Bronchial epithelial cell (primary cell): Measurements from ENCODE around the gene RHOBTB1. TPM values are rescaled to one million over a fixed set of nuclear protein-coding genes. Genes with fewer than 3 reads are reported as not detected.

Experiments
- DNase-seq: peaks from one replicate; pipeline ENCODE4 v3.0.0-alpha.2; 2010; ENCODE audit warnings: low read depth
- FAIRE-seq: peaks from 2 replicates; lab custom pipeline; 2011; peaks lifted over from hg19 to GRCh38; lab: Jason Lieb, UNC
- H3K27me3 ChIP-seq: 2 replicates; pipeline ENCODE4 v1.5.1; 2011; ENCODE audit warnings: low read length; ENCODE audit not compliant: control insufficient read depth, insufficient read depth
- H3K36me3 ChIP-seq: 2 replicates; pipeline ENCODE4 v1.5.1; 2011; ENCODE audit warnings: low read length; ENCODE audit not compliant: control insufficient read depth, insufficient read depth
- H3K4me3 ChIP-seq: 2 replicates; pipeline ENCODE4 v1.5.1; 2011; ENCODE audit warnings: mild to moderate bottlenecking, low read depth, low read length, control low read depth
- total RNA-seq: library from RNA; depleted of rRNA; stranded (reverse); fragments of >200 nt; gene quantifications from 2 replicates; pipeline ENCODE4 v1.2.1, GENCODE V29; 2014
- TF ChIP-seq, protein P1 (sequence below): IDR thresholded peaks from 2 replicates; pipeline ENCODE4 v1.5.1; 2011; ENCODE audit warnings: mild to moderate bottlenecking, moderate library complexity, low read length, control low read depth, inconsistent platforms; ENCODE audit not compliant: insufficient read depth, severe bottlenecking

The RHOBTB1 gene
- total RNA-seq, 1 donor from 2014 or later, result 6.3 TPM

GRCh38 chr10:60901561-60902235 is 42.3 kb downstream of the RHOBTB1 start:
- H3K27me3 ChIP-seq, result no peaks in the 10 kb centered on the region
- FAIRE-seq (no peak), DNase-seq (peak; percentile 10)
- H3K36me3 ChIP-seq, result no peaks in the 10 kb centered on the region
- H3K4me3 ChIP-seq, result no peak overlapping the region
- TF ChIP-seq, protein P1, sequence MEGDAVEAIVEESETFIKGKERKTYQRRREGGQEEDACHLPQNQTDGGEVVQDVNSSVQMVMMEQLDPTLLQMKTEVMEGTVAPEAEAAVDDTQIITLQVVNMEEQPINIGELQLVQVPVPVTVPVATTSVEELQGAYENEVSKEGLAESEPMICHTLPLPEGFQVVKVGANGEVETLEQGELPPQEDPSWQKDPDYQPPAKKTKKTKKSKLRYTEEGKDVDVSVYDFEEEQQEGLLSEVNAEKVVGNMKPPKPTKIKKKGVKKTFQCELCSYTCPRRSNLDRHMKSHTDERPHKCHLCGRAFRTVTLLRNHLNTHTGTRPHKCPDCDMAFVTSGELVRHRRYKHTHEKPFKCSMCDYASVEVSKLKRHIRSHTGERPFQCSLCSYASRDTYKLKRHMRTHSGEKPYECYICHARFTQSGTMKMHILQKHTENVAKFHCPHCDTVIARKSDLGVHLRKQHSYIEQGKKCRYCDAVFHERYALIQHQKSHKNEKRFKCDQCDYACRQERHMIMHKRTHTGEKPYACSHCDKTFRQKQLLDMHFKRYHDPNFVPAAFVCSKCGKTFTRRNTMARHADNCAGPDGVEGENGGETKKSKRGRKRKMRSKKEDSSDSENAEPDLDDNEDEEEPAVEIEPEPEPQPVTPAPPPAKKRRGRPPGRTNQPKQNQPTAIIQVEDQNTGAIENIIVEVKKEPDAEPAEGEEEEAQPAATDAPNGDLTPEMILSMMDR, result no peak

- Histone ChIP-seq H3K36me3 (no peaks in the 10 kb centered on the region), H3K4me3 (no peak overlapping the region), H3K27me3 (no peaks in the 10 kb centered on the region)
- TF ChIP-seq, protein P1, result no peak
- FAIRE-seq (no peak), DNase-seq (no peak)
Measured at GRCh38 chr10:60899266-60899665, 44.7 kb downstream of the RHOBTB1 start.

GRCh38 chr10:60898321-60898720 is 45.7 kb downstream of the RHOBTB1 start:
- Histone ChIP-seq H3K4me3 (no peak overlapping the region), H3K36me3 (no peaks in the 10 kb centered on the region), H3K27me3 (no peaks in the 10 kb centered on the region)
- DNase-seq (no peak), FAIRE-seq (no peak)
- TF ChIP-seq, protein P1, result no peak

DNA sequence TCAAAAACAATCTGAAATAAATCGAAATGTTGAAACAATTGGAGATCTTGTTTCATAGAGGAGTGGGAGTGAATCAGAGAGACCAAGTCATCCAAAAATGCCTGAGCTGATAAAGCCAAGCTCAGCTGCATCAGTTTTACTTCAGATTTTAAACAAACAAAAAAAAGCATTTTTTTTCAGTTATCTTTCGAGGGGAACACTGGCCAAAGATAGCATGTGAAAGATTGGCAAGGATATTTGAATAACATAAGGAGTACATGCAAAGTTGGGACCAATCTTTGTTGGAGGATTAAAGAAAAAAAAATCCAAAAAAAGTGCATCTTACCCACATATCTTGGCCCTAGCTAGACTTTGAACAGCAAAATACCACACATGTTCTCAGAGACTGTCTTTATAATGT is 47.2 kb downstream of the RHOBTB1 start:
- TF ChIP-seq, protein P1, result no peak
- H3K36me3 ChIP-seq, result no peaks in the 10 kb centered on the region
- no peak for FAIRE-seq

DNA sequence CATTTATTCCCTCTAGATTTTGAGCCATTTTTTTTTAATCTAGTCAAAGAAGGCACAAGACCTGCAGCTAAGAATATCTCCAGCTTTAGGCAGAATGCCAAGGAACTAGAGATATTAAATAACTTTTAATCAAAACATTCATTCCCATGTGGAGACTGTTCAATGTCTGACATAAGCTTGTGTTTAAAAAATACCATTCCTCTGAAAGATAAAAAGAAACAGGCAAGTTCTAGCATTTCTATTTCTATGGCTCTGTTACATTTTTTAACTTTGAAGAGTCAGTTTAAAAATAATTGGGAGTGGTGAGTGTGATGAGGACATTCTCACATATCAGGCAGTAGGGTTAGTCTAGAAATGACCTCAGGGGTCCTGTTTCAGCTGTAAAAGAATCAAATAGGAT is 48.0 kb downstream of the RHOBTB1 start:
- Histone ChIP-seq H3K36me3 (no peaks in the 10 kb centered on the region), H3K27me3 (no peaks in the 10 kb centered on the region), H3K4me3 (no peak overlapping the region)
- TF ChIP-seq, protein P1, result no peak
- DNase-seq, result no peak
- no peak for FAIRE-seq

More for the DNA sequence above, 47.2 kb downstream of the RHOBTB1 start:
- Histone ChIP-seq H3K27me3 (no peaks in the 10 kb centered on the region), H3K4me3 (no peak overlapping the region)
- DNase-seq, result no peak

DNA sequence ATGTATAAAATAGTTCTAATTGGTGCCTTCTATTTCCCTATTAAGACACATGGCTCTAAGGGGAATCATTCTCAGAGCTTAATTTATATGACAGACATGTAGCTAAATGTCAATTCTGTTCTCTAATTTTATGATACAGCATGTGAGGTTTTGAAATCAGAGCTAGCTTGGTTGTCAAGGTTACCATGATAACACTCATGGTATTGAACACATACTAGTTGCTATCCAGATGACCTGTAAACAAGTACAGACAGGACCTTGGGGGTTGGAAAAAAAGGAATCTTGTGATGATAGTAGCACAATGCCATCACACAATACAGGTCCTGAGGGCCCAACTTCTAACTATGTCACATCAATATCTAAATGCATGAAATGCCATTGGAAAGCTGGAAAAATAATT is 49.2 kb downstream of the RHOBTB1 start:
- no peak for FAIRE-seq
- DNase-seq, result peak; percentile 92
- no peaks in the 10 kb centered on the region for H3K36me3 ChIP-seq
- TF ChIP-seq, protein P1, result no peak
- no peak overlapping the region for H3K4me3 ChIP-seq
- no peaks in the 10 kb centered on the region for H3K27me3 ChIP-seq
